ENCODE data around the gene IRF2. TPM values are rescaled to one million over a fixed set of nuclear protein-coding genes. Genes with fewer than 3 reads are reported as not detected.

Gene IRF2
- polyA plus RNA-seq, 1 donor from 2014 or later, result 1.4 TPM

GRCh38 chr4:184419976-184420375 is 54.4 kb downstream of the IRF2 start:
- no peak overlapping the region for H3K27ac ChIP-seq (ENCODE audit: low read length)

GRCh38 chr4:184417802-184418511 is 56.4 kb downstream of the IRF2 start:
- H3K9me2 ChIP-seq (ENCODE audit: insufficient read depth, low read length), result no peaks in the 10 kb centered on the region
- no peaks in the 10 kb centered on the region for H3K79me2 ChIP-seq (replicated peaks; ENCODE audit: insufficient read depth, low read length)
- H3K9ac ChIP-seq (ENCODE audit: low read length), result no peak overlapping the region
- no peaks in the 10 kb centered on the region for H3K27me3 ChIP-seq (ENCODE audit: insufficient read depth, low read depth, low read length)
- no peaks in the 10 kb centered on the region for H4K20me1 ChIP-seq (ENCODE audit: insufficient read depth)
- H3K27ac ChIP-seq (ENCODE audit: low read length), result no peak overlapping the region
- no peaks in the 10 kb centered on the region for H3K9me3 ChIP-seq (ENCODE audit: low read length)
- H3F3A ChIP-seq (ENCODE audit: insufficient read depth, low read length, poor library complexity, severe bottlenecking), result no peaks in the 10 kb centered on the region
- TF ChIP-seq SMC3 (conservative IDR thresholded peaks at IDR 0.05; ENCODE audit: poor library complexity), result no peak
- TF ChIP-seq POLR2AphosphoS5 (IDR thresholded peaks at IDR 0.05), result no peak
- no peak for TF ChIP-seq RAD21 (conservative IDR thresholded peaks at IDR 0.05)
- TF ChIP-seq EP300 (conservative IDR thresholded peaks at IDR 0.05; ENCODE audit: poor library complexity, severe bottlenecking), result no peak
- TF ChIP-seq CTCF (IDR thresholded peaks at IDR 0.05; ENCODE audit: poor library complexity, severe bottlenecking), result no peak
- no peak for TF ChIP-seq TAF1 (IDR thresholded peaks at IDR 0.05; ENCODE audit: low read depth)
- TF ChIP-seq REST (IDR thresholded peaks at IDR 0.05; ENCODE audit: borderline replicate concordance), result no peak
- no peak for TF ChIP-seq MXI1 (conservative IDR thresholded peaks at IDR 0.05; ENCODE audit: poor library complexity, severe bottlenecking)
- TF ChIP-seq EZH2 (IDR thresholded peaks at IDR 0.05; ENCODE audit: borderline replicate concordance, insufficient read depth, low read length, poor library complexity, severe bottlenecking), result no peak
- no peak overlapping the region for H3K4me2 ChIP-seq (ENCODE audit: low read length)
- no peak overlapping the region for H2AFZ ChIP-seq (ENCODE audit: low read depth, low read length)
- no peaks in the 10 kb centered on the region for H3K36me3 ChIP-seq (ENCODE audit: insufficient read depth, low read length)
- no peak overlapping the region for H3K4me3 ChIP-seq (ENCODE audit: low read length)

More at GRCh38 chr4:184419976-184420375, 54.4 kb downstream of the IRF2 start:
- no peaks in the 10 kb centered on the region for H3K9me2 ChIP-seq (ENCODE audit: insufficient read depth, low read length)
- no peak for TF ChIP-seq EZH2 (IDR thresholded peaks at IDR 0.05; ENCODE audit: borderline replicate concordance, insufficient read depth, low read length, poor library complexity, severe bottlenecking)
- no peaks in the 10 kb centered on the region for H3K9me3 ChIP-seq (ENCODE audit: low read length)
- H3K4me3 ChIP-seq (ENCODE audit: low read length), result no peak overlapping the region
- no peaks in the 10 kb centered on the region for H3K36me3 ChIP-seq (ENCODE audit: insufficient read depth, low read length)
- H4K20me1 ChIP-seq (ENCODE audit: insufficient read depth), result no peaks in the 10 kb centered on the region
- no peaks in the 10 kb centered on the region for H3F3A ChIP-seq (ENCODE audit: insufficient read depth, low read length, poor library complexity, severe bottlenecking)
- H3K4me2 ChIP-seq (ENCODE audit: low read length), result no peak overlapping the region
- no peaks in the 10 kb centered on the region for H3K79me2 ChIP-seq (replicated peaks; ENCODE audit: insufficient read depth, low read length)
- H2AFZ ChIP-seq (ENCODE audit: low read depth, low read length), result no peak overlapping the region
- H3K27me3 ChIP-seq (ENCODE audit: insufficient read depth, low read depth, low read length), result no peaks in the 10 kb centered on the region
- no peak overlapping the region for H3K9ac ChIP-seq (ENCODE audit: low read length)
